A673 (cell line): ENCODE measurements around the gene CRACDL.

ENCODE experiments used
- EZH2 ChIP-seq: fragments of 200-600 bp; sonication (generic); IDR thresholded peaks from 2 replicates; pipeline ENCODE4 v1.6.1; 2017; ENCODE audit warnings: borderline replicate concordance, low read depth, mild to moderate bottlenecking, mixed read lengths, antibody characterized with exemption, low read length; ENCODE audit not compliant: poor library complexity, severe bottlenecking
- TF ChIP-seq, protein P1 (sequence below): fragments of 300-800, 200-600 bp; sonication (generic); conservative IDR thresholded peaks from 2 replicates; pipeline ENCODE4 v1.5.1; 2017; ENCODE audit warnings: low read depth, mild to moderate bottlenecking, antibody characterized with exemption, low read length, moderate library complexity, mixed read lengths

GRCh38 chr2:98759338-98759737, 176.7 kb downstream of the CRACDL start:
- TF ChIP-seq, protein P1, sequence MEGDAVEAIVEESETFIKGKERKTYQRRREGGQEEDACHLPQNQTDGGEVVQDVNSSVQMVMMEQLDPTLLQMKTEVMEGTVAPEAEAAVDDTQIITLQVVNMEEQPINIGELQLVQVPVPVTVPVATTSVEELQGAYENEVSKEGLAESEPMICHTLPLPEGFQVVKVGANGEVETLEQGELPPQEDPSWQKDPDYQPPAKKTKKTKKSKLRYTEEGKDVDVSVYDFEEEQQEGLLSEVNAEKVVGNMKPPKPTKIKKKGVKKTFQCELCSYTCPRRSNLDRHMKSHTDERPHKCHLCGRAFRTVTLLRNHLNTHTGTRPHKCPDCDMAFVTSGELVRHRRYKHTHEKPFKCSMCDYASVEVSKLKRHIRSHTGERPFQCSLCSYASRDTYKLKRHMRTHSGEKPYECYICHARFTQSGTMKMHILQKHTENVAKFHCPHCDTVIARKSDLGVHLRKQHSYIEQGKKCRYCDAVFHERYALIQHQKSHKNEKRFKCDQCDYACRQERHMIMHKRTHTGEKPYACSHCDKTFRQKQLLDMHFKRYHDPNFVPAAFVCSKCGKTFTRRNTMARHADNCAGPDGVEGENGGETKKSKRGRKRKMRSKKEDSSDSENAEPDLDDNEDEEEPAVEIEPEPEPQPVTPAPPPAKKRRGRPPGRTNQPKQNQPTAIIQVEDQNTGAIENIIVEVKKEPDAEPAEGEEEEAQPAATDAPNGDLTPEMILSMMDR, result no peak
- TF ChIP-seq EZH2, result no peak
